Adrenal gland (tissue), 5 donors: ENCODE measurements around the gene TRIOBP.

Experiments
- CTCF ChIP-seq, 6 experiments: fragments of 450-650 bp in 4 of 6; fragments of 200-600 bp in 2 of 6; sonication (generic) in 1 of 6; IDR thresholded peaks; 1 replicate in 5 of 6; 2 replicates in 1 of 6; pipeline versions ENCODE4 v1.5.1 to v1.8.0; 2016 to 2021; ENCODE audit warnings: antibody characterized with exemption in 6 of 6, mild to moderate bottlenecking in 2 of 6, moderate library complexity in 1 of 6
- POLR2A ChIP-seq, 2 donors: fragments of 450-650 bp; IDR thresholded peaks; one replicate each; pipeline ENCODE4 v1.6.1; 2017; ENCODE audit warnings: antibody characterized with exemption in 2 of 2, mild to moderate bottlenecking in 2 of 2, moderate library complexity in 1 of 2
- donor health status: DM: no; HTN: no; CAD: no.

- TF ChIP-seq CTCF (IDR thresholded peaks at IDR 0.05) (no peak), POLR2A (IDR thresholded peaks at IDR 0.05) (no peak)
Measured at GRCh38 chr22:37815593-37815992, 118.7 kb downstream of the TRIOBP start.
